ENCODE results near the gene KCNN1. TPM values are rescaled to one million over a fixed set of nuclear protein-coding genes. Genes with fewer than 3 reads are reported as not detected.
A peak's percentile ranks its signal among the peaks of the same experiment; 100 is the strongest.
"Not testable (repeated sequence)": the region's sequence is repeated elsewhere in the genome, so short reads cannot be mapped to it uniquely, and the experiment has no call there.

Gene KCNN1
- polyA plus RNA-seq, 1 donor, result 0.97 TPM

DNA sequence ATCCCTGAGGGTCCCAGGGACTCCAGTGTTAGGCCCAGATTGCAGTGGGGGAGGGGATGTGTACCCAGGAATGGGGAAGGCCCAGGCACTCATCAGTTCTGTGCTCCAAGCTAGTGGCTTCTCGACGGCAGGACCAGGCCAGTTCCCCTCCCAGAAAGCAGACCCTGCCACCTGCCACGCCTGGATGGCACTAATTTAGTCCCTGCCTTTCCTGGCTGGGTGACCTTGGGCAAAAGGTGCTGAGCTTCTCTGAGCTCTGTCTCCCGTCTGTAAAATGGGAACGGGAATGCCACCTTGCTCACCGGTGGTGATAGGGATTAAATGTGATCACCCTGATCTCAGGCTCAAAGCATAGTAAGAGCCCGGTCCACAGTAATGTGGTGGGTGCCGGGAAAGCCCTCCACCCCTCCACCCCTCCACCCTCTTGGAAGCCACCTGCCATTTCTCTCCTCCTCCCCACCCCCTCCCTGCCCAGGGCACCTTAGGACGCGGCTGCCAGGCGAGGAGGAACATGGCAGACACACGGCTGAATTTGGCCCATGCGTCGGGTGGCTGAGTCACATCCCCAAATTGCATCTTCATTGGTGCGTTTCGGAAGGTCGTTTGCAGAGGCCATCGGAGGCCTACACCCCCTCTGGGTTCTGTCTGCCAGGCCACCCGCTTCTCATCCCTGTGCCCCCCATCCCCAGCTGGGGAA, 2.3 kb downstream of the KCNN1 start:
- DNase-seq (ENCODE audit: low read depth), result no peak

DNA sequence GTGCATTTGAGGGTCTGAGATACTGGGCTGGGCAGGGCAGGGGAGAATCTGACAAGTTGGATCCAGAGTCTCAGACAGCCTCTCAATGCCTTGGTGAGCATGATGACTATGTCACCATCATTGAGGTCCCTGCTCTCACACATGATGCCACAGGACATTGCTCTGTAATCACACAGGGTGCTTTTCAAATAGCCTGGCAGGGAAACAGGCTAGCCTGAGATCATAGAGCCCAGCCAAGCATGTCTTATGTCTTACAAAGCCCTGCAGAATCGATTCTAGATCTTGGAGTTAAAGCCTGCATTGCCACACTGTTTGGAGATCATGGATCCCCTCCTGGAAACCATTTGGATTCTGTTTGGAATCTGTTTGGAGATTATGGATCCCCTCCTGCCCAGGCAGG, 5.3 kb downstream of the KCNN1 start:
- no peak for DNase-seq (ENCODE audit: low read depth)

DNA sequence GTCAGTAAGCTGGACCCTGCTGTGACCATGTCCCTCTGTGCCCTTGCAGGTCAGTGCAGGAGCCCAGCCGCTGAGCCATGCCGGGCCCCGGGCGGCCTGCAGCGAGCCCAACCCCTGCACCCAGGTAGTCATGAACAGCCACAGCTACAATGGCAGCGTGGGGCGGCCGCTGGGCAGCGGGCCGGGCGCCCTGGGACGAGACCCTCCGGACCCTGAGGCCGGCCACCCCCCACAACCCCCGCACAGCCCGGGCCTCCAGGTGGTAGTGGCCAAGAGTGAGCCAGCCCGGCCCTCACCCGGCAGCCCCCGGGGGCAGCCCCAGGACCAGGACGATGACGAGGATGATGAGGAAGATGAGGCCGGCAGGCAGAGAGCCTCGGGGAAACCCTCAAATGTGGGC, 6.9 kb downstream of the KCNN1 start:
- no peak for DNase-seq (ENCODE audit: low read depth)

- DNase-seq (ENCODE audit: low read depth), result no peak
Measured at GRCh38 chr19:17974551-17974950, 7.6 kb downstream of the KCNN1 start.

- DNase-seq (ENCODE audit: low read depth), result no peak
Measured at GRCh38 chr19:17975032-17975431, 8.1 kb downstream of the KCNN1 start.

DNA sequence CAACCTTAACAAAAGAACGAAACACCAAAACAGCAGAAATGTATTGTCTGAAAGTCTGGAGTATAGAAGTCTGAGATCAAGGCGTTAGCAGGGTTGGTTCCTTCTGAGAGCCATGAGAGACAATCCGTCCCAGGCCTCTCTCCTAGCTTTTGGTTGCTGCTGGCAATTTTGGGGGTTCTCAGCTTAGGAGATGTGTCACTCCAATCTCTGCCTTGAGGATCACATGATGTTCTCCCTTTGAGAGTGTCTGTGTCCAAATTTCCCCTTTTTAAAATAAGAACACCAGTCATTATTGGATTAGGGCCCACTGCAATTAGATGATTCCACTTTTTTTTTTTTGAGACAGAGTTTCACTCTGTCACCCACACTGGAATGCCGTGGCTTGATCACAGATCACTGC, 10.1 kb downstream of the KCNN1 start:
- DNase-seq (ENCODE audit: low read depth), result no peak

DNA sequence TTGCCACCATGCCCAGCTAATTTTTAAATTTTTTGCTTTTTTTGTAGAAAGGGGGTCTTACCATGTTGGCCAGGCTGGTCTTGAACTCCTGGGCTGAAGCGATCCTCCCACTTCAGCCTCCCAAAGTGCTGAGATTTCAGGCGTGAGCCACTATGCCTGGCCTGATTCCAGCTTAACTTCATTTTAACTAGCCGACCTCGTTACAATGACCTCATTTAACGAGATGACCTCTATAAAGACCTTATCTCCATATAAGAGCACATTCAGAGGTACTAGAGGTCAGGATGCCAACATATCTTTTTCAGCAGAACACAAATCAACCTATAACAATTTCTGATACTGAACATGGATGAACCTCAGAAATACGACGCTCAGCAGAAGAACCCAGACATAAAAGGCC, 10.6 kb downstream of the KCNN1 start:
- DNase-seq (ENCODE audit: low read depth), result no peak

DNA sequence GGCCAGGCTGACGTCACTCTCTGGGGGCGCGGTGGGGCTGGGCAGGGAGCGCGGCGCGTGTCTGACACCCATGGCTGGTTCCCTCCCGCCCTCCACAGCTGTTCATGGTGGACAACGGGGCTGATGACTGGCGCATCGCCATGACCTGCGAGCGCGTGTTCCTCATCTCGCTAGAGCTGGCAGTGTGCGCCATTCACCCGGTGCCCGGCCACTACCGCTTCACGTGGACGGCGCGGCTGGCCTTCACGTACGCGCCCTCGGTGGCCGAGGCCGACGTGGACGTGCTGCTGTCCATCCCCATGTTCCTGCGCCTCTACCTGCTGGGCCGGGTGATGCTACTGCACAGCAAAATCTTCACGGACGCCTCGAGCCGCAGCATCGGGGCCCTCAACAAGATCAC, 14.7 kb downstream of the KCNN1 start:
- DNase-seq (ENCODE audit: low read depth), result no peak

- no peak for DNase-seq (ENCODE audit: low read depth)
Measured at GRCh38 chr19:17982430-17982829, 15.5 kb downstream of the KCNN1 start.

GRCh38 chr19:17985037-17985818, 18.3 kb downstream of the KCNN1 start:
- no peak for DNase-seq (ENCODE audit: low read depth)

GRCh38 chr19:17986569-17986968, 19.7 kb downstream of the KCNN1 start:
- DNase-seq (ENCODE audit: low read depth), result not testable (repeated sequence)

DNA sequence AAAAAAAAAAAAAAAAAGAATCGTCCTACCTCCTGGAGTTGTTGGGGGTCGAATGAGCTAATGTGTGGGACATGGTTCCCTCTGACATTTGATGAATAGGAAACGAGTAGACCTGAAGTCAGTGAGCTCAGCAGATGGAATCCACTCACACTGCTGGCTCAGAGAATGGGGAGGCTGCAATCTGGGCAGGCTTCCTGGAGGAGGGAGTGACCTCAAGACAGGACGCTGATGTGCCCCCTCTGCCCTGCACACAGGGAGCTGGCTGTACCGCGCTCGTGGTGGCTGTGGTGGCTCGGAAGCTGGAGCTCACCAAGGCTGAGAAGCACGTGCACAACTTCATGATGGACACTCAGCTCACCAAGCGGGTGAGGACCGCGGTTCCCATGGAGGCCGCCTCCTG, 21.3 kb downstream of the KCNN1 start:
- DNase-seq (ENCODE audit: low read depth), result no peak

- DNase-seq (ENCODE audit: low read depth), result no peak
Measured at GRCh38 chr19:17989425-17990094, 22.7 kb downstream of the KCNN1 start.

DNA sequence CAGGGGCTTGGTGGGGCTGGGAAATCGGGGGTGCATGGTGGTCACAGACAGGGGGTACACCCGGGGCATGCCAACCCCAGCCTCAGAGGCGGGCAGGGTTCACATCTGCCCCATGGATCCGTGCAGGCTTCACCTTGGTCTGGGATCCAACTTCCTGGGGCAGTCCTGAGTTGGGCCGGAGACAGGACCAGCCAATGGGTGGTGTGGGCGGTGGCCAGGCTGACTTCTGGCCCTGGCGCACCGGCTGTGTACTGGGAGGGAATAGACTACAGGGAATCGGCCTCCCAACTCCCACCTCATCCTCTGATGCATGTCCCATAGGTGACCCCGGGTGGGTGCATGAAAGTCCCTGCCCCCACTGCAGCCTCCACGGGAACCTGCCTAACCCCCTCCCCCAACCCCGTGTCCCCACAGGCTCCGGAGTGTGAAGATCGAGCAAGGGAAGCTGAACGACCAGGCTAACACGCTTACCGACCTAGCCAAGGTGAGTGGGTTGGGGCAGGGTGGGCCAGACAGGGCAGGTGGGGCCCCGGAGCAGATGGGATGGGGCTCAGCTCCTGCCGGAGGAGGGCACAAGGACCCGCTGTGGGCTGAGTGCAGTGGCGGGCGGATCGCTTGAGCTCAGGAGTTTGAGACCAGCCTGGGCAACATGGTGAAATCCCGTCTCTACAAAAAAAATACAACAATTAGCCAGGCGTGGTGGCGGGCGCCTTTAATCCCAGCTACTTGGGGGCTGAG, 26.3 kb downstream of the KCNN1 start:
- DNase-seq (ENCODE audit: low read depth), result no peak

- peak; percentile 48 for DNase-seq (ENCODE audit: low read depth)
Measured at GRCh38 chr19:17996826-17997316, 30.0 kb downstream of the KCNN1 start.

DNA sequence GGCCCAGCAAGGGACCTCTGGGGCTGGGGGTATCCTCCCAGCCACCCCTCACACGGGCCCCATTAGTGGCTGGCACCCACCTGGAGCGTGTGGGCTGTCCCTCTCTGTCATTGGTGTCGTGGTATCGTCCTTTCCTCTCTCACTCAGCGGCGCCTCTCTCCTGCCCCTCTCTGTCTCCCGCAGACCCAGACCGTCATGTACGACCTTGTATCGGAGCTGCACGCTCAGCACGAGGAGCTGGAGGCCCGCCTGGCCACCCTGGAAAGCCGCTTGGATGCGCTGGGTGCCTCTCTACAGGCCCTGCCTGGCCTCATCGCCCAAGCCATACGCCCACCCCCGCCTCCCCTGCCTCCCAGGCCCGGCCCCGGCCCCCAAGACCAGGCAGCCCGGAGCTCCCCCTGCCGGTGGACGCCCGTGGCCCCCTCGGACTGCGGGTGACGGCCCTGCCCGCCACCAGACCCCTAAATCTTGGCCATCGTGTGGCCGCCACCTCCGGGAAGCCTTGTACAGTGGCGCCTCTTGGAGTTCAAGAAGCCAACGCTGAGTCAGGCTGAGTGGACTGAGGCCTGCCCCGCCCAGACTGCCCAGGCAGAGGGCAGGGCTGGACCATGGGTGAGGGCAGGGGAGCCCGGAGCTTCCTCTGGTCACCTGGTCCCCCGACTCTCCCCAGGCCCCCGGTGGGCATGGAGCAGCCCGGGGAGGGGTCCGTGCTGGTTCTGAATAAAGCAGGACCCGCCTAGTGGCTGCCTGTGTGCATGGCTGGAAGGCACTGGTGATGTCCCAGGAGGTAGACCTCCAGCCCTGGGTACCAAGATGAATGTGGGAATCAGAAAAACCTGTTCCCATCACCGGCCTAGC, 31.3 kb downstream of the KCNN1 start:
- DNase-seq (ENCODE audit: low read depth), result no peak

GRCh38 chr19:17998827-17999150, 31.9 kb downstream of the KCNN1 start:
- DNase-seq (ENCODE audit: low read depth), result no peak

DNA sequence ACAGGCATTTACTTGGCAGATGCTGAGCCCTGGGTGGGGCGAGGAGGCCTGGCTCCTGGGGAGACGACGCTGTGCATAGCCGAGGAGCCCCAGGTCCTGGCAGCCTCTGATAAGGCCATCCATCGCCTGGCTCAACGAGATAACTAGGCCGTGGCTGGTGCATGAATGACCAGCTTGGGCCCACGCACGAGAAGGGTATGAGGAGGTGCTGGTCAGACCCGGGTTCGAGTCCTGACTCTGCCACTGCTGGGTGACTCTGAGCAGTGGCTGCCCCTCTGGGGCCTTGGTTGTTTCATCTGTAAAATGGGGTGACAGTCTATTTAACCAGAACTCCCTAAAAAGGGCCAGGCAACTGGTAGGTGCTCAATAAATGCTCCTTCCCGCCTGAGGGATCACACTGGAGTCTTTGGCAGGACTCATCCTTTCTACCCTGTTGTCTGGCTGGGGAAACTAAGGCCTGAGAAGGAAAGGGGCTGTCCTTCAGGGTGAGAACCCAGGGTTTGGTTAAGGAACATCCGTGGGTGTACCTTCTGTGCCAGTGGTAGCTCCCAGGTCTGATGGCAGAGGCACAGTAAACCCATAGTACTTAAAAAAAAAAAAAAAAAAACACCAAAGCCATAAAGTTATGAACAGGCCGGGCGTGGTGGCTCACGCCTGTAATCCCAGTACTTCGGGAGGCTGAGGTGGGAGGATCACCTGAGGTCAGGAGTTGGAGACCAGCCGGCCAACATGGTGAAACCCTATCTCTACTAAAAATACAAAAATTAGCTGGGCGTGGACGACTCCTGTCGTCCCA, 33.0 kb downstream of the KCNN1 start:
- no peak for DNase-seq (ENCODE audit: low read depth)

DNA sequence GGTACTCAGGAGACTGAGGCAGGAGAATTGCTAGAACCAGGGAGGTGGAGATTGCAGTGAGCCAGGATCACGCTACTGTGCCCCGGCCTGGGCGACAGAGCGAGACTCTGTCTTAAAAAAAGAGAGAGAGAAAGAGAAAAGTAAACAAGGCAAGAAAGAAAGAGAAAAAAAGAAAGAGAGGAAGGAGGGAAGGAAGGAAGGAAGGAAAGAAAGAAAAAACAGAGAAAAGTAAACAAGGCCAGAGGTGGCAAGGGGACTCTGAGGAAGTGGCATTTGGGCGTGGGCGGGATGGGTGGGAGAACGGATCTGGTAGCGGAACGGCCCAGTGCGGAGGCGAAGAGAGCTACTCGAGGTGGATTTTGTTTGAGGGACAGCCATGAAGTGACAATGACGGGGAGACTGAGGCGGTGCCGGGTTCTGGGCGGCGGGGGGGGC, 33.6 kb downstream of the KCNN1 start:
- no peak for DNase-seq (ENCODE audit: low read depth)
